Lung microvascular endothelial cell (primary cell): ENCODE data around the gene SMARCD1. TPM values are rescaled to one million over a fixed set of nuclear protein-coding genes. Genes with fewer than 3 reads are reported as not detected.
"Not testable (repeated sequence)": the region's sequence is repeated elsewhere in the genome, so short reads cannot be mapped to it uniquely, and the experiment has no call there.

ENCODE experiments used
- DNase-seq, 2 donors: peaks; one replicate each; pipeline versions ENCODE4 v3.0.0 to v3.0.0-alpha.2; 2010; ENCODE audit warnings: low read depth in 2 of 2
- total RNA-seq: library from RNA; depleted of rRNA; stranded (reverse); fragments of >200 nt; gene quantifications from 2 replicates; pipeline ENCODE4 v1.2.1, GENCODE V29; 2014

Gene SMARCD1
- total RNA-seq, 1 donor from 2014 or later, result 41.9 TPM

GRCh38 chr12:50142993-50143392, 57.9 kb downstream of the SMARCD1 start:
- DNase-seq, result no peak

GRCh38 chr12:50145439-50145838, 60.3 kb downstream of the SMARCD1 start:
- no peak for DNase-seq

- DNase-seq, result no peak
These were observed 62.1 kb downstream of the SMARCD1 start for GRCh38 chr12:50147281-50147680.

DNA sequence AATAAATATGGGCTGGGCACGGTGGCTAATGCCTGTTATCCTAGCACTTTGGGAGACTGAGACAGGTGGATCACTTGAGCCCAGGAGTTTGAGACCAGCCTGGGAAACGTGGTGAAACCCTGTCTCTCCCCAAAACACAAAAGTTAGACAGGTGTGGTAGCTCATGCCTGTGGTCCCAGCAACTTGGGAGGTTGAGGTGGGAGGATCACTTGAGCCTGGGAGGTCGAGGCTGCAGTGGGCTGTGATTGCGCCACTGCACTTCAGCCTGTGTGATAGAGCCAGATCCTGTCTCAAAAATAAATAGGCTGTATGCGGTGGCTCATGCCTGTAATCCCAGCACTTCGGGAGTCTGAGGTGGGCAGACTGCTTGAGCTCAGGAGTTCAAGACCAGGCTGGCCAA, 62.9 kb downstream of the SMARCD1 start:
- DNase-seq, result not testable (repeated sequence)

- peak in 1 of 2 donors; percentile 17 for DNase-seq
These were observed 64.2 kb downstream of the SMARCD1 start for GRCh38 chr12:50149311-50149710.

Other genes with a start within 250 kb of the SMARCD1 start
- gene BCDIN3D, start 242.2 kb upstream of the SMARCD1 start, total RNA-seq, result 2.0 TPM in 2 replicates
- gene FAIM2, start 181.4 kb upstream of the SMARCD1 start, total RNA-seq, result not detected in 2 replicates
- gene AQP2, start 134.6 kb upstream of the SMARCD1 start, total RNA-seq, result not detected in 2 replicates
- gene AQP5, start 123.5 kb upstream of the SMARCD1 start, total RNA-seq, result not detected in 2 replicates
- not detected in 2 replicates for gene AQP6, start 112.4 kb upstream of the SMARCD1 start, total RNA-seq
- gene RACGAP1, start 59.8 kb upstream of the SMARCD1 start, total RNA-seq, result 5.8 and 23.3 TPM in 2 replicates
- gene ASIC1, start 27.7 kb upstream of the SMARCD1 start, total RNA-seq, result under 0.01 TPM in 1 of 2 replicates, not detected in the other
- gene GPD1, start 18.7 kb downstream of the SMARCD1 start, total RNA-seq, result under 0.01 TPM in 1 of 2 replicates, not detected in the other
- gene COX14, start 26.9 kb downstream of the SMARCD1 start, total RNA-seq, result 50.6 and 72.4 TPM in 2 replicates
- 28.8 and 33.9 TPM in 2 replicates for gene CERS5, start 82.0 kb downstream of the SMARCD1 start, total RNA-seq
- 20.2 and 22.7 TPM in 2 replicates for gene LIMA1, start 198.2 kb downstream of the SMARCD1 start, total RNA-seq